C4-2B (cell line): ENCODE measurements around the gene FGF10.

Experiments
- ZFX ChIP-seq: fragments of 450-650 bp; IDR thresholded peaks from 2 replicates; pipeline ENCODE4 v1.6.1; 2017
- TF ChIP-seq, protein P1 (sequence below): fragments of 450-650 bp; conservative IDR thresholded peaks from 2 replicates; pipeline ENCODE4 v1.5.1; 2017; ENCODE audit warnings: mild to moderate bottlenecking

DNA sequence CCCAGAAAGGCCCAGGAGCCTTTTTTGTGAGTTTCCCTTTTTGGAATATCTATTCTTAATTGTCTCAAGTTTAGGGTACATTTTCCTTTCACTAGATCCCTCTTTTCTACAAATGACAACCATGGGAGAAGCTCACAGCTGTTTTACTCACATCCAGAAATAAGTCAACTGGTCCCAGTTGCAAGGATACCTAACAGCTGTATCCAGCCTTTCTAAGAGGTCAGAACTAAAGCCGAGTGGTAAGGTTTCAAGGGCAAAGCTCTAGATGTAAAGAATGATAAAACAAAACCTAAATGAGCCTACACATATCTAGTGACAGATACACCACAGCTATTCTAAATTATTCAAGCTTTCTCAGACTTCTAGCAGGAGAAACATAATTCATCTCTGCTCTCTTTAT lies 4.4 kb downstream of the FGF10 start:
- TF ChIP-seq, protein P1, sequence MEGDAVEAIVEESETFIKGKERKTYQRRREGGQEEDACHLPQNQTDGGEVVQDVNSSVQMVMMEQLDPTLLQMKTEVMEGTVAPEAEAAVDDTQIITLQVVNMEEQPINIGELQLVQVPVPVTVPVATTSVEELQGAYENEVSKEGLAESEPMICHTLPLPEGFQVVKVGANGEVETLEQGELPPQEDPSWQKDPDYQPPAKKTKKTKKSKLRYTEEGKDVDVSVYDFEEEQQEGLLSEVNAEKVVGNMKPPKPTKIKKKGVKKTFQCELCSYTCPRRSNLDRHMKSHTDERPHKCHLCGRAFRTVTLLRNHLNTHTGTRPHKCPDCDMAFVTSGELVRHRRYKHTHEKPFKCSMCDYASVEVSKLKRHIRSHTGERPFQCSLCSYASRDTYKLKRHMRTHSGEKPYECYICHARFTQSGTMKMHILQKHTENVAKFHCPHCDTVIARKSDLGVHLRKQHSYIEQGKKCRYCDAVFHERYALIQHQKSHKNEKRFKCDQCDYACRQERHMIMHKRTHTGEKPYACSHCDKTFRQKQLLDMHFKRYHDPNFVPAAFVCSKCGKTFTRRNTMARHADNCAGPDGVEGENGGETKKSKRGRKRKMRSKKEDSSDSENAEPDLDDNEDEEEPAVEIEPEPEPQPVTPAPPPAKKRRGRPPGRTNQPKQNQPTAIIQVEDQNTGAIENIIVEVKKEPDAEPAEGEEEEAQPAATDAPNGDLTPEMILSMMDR, result no peak
- TF ChIP-seq ZFX, result no peak
